HepG2 (cell line): ENCODE results near the gene RRAS. TPM values are rescaled to one million over a fixed set of nuclear protein-coding genes. Genes with fewer than 3 reads are reported as not detected.
A peak's percentile ranks its signal among the peaks of the same experiment; 100 is the strongest.

Experiments
- CENPT ChIP-seq: sonication (generic); formaldehyde crosslinking; IDR thresholded peaks from 2 replicates; pipeline ENCODE4 v1.8.0; 2022; ENCODE audit warnings: low read depth, mild to moderate bottlenecking, moderate library complexity, missing genetic modification reagents
- EHMT2 ChIP-seq: fragments of 200-600 bp; sonication (generic); IDR thresholded peaks from 2 replicates; pipeline ENCODE4 v1.7.0; 2017; ENCODE audit warnings: antibody characterized with exemption, low read depth, low read length, borderline replicate concordance
- ESRRA ChIP-seq: sonication (generic); formaldehyde crosslinking; IDR thresholded peaks from 2 replicates; pipeline ENCODE4 v1.5.1; 2020; ENCODE audit warnings: mild to moderate bottlenecking, low read depth, missing genetic modification reagents
- FOSL2 ChIP-seq: sonication (generic); formaldehyde crosslinking; IDR thresholded peaks from 2 replicates; pipeline ENCODE4 v1.4.0; 2020; ENCODE audit warnings: missing genetic modification reagents
- GABPA ChIP-seq, 2 experiments: IDR thresholded peaks; 2 replicates each; pipeline ENCODE4 v1.6.1; 2011 to 2016; ENCODE audit warnings: low read depth in 2 of 2, low read length in 1 of 2, missing biosample characterization in 1 of 2, missing genetic modification characterization in 1 of 2
- HNRNPL ChIP-seq: fragments of 200-400 bp; formaldehyde crosslinking; IDR thresholded peaks from 2 replicates; pipeline ENCODE4 v1.6.1; 2017; ENCODE audit warnings: mild to moderate bottlenecking, low read depth, low read length
- KDM2A ChIP-seq: sonication (generic); formaldehyde crosslinking; IDR thresholded peaks from 2 replicates; pipeline ENCODE4 v1.4.0; 2020; ENCODE audit warnings: low read depth, missing genetic modification reagents, borderline replicate concordance
- KLF15 ChIP-seq: sonication (generic); formaldehyde crosslinking; IDR thresholded peaks from 2 replicates; pipeline ENCODE4 v1.8.1; 2023; ENCODE audit warnings: borderline replicate concordance, mild to moderate bottlenecking, inconsistent platforms, missing genetic modification reagents, mixed read lengths
- POLR2G ChIP-seq: fragments of 200-400 bp; formaldehyde crosslinking; IDR thresholded peaks from 2 replicates; pipeline ENCODE4 v1.6.1; 2018; ENCODE audit warnings: mild to moderate bottlenecking, low read depth, low read length, moderate library complexity
- RARG ChIP-seq: sonication (generic); formaldehyde crosslinking; IDR thresholded peaks from 2 replicates; pipeline ENCODE4 v1.4.0; 2020; ENCODE audit warnings: low read depth, mild to moderate bottlenecking, missing genetic modification reagents
- SP140L ChIP-seq: sonication (generic); formaldehyde crosslinking; IDR thresholded peaks from 2 replicates; pipeline ENCODE4 v1.4.0; 2020; ENCODE audit warnings: missing genetic modification reagents, borderline replicate concordance
- ZFYVE20 ChIP-seq: sonication (generic); formaldehyde crosslinking; IDR thresholded peaks from 2 replicates; pipeline ENCODE4 v1.8.0; 2023; ENCODE audit warnings: low read depth, mild to moderate bottlenecking, moderate library complexity, missing genetic modification reagents, borderline replicate concordance
- ZNF101 ChIP-seq: sonication (generic); formaldehyde crosslinking; IDR thresholded peaks from 2 replicates; pipeline ENCODE4 v1.4.0; 2020; ENCODE audit warnings: mild to moderate bottlenecking, low read depth, missing genetic modification reagents, borderline replicate concordance
- ZNF3 ChIP-seq: IDR thresholded peaks from 2 replicates; pipeline ENCODE4 v1.7.0; 2017; ENCODE audit warnings: inconsistent platforms
- ZNF713 ChIP-seq: sonication (generic); formaldehyde crosslinking; IDR thresholded peaks from 2 replicates; pipeline ENCODE4 v1.4.0; 2020; ENCODE audit warnings: mild to moderate bottlenecking, missing genetic modification reagents
- ZNF816 ChIP-seq: sonication (generic); formaldehyde crosslinking; IDR thresholded peaks from 2 replicates; pipeline ENCODE4 v1.8.0; 2022; ENCODE audit warnings: missing genetic modification reagents, mild to moderate bottlenecking, borderline replicate concordance
- polyA plus RNA-seq, 8 experiments: library from polyadenylated mRNA; depleted of rRNA in 3 of 8; stranded (reverse) in 7 of 8; unstranded in 1 of 8; fragments of >200 nt; fragmentation: Illumina TruSeq in 4 of 8; extraction: Trizol in 4 of 8; gene quantifications; 2 replicates each; pipeline versions ENCODE4 v1.2.1 to v1.2.3, GENCODE V29; 2011 to 2016; ENCODE audit warnings: low read depth in 4 of 8, missing spikeins in 1 of 8, mixed read lengths in 1 of 8; ENCODE audit not compliant: insufficient read depth in 1 of 8
- total RNA-seq, 5 experiments: library from RNA; depleted of rRNA; stranded (reverse); fragments of >200 nt; fragmentation: Illumina TruSeq; extraction: Trizol; gene quantifications; 2 replicates each; pipeline ENCODE4 v1.2.3, GENCODE V29; 2016; ENCODE audit warnings: low read depth in 1 of 5
- TF ChIP-seq, protein P1 (sequence below): sonication (generic); formaldehyde crosslinking; IDR thresholded peaks from 2 replicates; pipeline ENCODE4 v1.9.0; 2022; ENCODE audit warnings: low read depth, missing genetic modification reagents
- TF ChIP-seq, protein P2 (sequence below): IDR thresholded peaks from 2 replicates; pipeline ENCODE4 v1.6.1; 2018; ENCODE audit warnings: missing genetic modification reagents
- TF ChIP-seq, protein P3 (sequence below): sonication (generic); formaldehyde crosslinking; IDR thresholded peaks from 2 replicates; pipeline ENCODE4 v1.4.0; 2020; ENCODE audit warnings: missing genetic modification reagents, mild to moderate bottlenecking, borderline replicate concordance
- TF ChIP-seq, protein P4 (sequence below), 2 experiments: fragments of 450-650 bp in 1 of 2; sonication (generic) in 1 of 2; formaldehyde crosslinking; IDR thresholded peaks; 2 replicates each; pipeline versions ENCODE4 v1.5.0 to v1.8.0; 2020 to 2022; ENCODE audit warnings: mild to moderate bottlenecking in 1 of 2, missing genetic modification reagents in 1 of 2
- TF ChIP-seq, protein P5 (sequence below): sonication (generic); formaldehyde crosslinking; IDR thresholded peaks from 2 replicates; pipeline ENCODE4 v1.4.0; 2020; ENCODE audit warnings: missing genetic modification reagents, borderline replicate concordance

Gene RRAS
- total and polyA plus RNA-seq, 2 of the 13 experiments (the other 11 are each of a cell fraction or from before 2014, with no cell fraction given), result 1.5 to 12.0 TPM

DNA sequence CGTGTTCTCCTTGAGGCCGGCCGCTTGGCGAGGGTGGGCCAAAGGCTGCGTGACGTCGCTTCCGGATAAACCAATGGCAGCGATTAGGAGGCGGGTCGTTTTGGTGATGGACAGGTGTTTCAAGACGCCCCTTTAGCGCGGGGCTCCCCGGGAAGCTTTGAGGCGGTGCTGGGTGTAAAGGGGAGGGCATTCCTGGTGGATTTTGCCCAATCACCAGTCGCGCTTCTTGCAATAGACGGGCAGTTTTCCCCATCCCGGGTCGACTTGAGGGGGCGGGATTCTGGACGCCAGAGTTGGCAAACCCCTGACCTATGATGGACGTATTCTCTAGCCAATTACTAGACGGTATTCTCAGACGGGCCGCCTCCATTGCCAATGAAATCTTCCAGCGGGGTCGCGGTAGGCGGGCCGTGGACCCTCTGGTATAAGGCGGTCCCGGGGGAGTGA is 36.9 kb upstream of the RRAS start (continued):
- TF ChIP-seq ESRRA (CRISPR knock-in tag) (no peak), KLF15 (CRISPR knock-in tag) (no peak), POLR2G (no peak), ZNF713 (CRISPR knock-in tag) (no peak), KDM2A (CRISPR knock-in tag) (no peak), CENPT (CRISPR knock-in tag) (no peak), ZFYVE20 (CRISPR knock-in tag) (no peak), ZNF3 (CRISPR knock-in tag) (no peak), EHMT2 (no peak), FOSL2 (CRISPR knock-in tag) (no peak), HNRNPL (no peak), ZNF816 (CRISPR knock-in tag) (no peak), GABPA (IDR thresholded peaks at IDR 0.05; ENCODE audit: low read depth, low read length) (no peak; the same call in 1 of the 2 replicates), GABPA (CRISPR knock-in tag; IDR thresholded peaks at IDR 0.05; ENCODE audit: low read depth) (peak; percentile 60), SP140L (CRISPR knock-in tag) (no peak), ZNF101 (CRISPR knock-in tag) (no peak), RARG (CRISPR knock-in tag) (no peak)
- TF ChIP-seq, protein P1, sequence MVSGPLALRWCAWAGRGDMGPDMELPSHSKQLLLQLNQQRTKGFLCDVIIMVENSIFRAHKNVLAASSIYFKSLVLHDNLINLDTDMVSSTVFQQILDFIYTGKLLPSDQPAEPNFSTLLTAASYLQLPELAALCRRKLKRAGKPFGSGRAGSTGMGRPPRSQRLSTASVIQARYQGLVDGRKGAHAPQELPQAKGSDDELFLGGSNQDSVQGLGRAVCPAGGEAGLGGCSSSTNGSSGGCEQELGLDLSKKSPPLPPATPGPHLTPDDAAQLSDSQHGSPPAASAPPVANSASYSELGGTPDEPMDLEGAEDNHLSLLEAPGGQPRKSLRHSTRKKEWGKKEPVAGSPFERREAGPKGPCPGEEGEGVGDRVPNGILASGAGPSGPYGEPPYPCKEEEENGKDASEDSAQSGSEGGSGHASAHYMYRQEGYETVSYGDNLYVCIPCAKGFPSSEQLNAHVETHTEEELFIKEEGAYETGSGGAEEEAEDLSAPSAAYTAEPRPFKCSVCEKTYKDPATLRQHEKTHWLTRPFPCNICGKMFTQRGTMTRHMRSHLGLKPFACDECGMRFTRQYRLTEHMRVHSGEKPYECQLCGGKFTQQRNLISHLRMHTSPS (CRISPR knock-in tag), result no peak
- TF ChIP-seq, protein P2, sequence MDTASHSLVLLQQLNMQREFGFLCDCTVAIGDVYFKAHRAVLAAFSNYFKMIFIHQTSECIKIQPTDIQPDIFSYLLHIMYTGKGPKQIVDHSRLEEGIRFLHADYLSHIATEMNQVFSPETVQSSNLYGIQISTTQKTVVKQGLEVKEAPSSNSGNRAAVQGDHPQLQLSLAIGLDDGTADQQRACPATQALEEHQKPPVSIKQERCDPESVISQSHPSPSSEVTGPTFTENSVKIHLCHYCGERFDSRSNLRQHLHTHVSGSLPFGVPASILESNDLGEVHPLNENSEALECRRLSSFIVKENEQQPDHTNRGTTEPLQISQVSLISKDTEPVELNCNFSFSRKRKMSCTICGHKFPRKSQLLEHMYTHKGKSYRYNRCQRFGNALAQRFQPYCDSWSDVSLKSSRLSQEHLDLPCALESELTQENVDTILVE, result no peak
- TF ChIP-seq, protein P3, sequence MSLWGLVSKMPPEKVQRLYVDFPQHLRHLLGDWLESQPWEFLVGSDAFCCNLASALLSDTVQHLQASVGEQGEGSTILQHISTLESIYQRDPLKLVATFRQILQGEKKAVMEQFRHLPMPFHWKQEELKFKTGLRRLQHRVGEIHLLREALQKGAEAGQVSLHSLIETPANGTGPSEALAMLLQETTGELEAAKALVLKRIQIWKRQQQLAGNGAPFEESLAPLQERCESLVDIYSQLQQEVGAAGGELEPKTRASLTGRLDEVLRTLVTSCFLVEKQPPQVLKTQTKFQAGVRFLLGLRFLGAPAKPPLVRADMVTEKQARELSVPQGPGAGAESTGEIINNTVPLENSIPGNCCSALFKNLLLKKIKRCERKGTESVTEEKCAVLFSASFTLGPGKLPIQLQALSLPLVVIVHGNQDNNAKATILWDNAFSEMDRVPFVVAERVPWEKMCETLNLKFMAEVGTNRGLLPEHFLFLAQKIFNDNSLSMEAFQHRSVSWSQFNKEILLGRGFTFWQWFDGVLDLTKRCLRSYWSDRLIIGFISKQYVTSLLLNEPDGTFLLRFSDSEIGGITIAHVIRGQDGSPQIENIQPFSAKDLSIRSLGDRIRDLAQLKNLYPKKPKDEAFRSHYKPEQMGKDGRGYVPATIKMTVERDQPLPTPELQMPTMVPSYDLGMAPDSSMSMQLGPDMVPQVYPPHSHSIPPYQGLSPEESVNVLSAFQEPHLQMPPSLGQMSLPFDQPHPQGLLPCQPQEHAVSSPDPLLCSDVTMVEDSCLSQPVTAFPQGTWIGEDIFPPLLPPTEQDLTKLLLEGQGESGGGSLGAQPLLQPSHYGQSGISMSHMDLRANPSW (CRISPR knock-in tag), result no peak
- TF ChIP-seq, protein P4, sequence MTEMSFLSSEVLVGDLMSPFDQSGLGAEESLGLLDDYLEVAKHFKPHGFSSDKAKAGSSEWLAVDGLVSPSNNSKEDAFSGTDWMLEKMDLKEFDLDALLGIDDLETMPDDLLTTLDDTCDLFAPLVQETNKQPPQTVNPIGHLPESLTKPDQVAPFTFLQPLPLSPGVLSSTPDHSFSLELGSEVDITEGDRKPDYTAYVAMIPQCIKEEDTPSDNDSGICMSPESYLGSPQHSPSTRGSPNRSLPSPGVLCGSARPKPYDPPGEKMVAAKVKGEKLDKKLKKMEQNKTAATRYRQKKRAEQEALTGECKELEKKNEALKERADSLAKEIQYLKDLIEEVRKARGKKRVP (CRISPR knock-in tag; IDR thresholded peaks at IDR 0.05), result no peak
- TF ChIP-seq, protein P5, sequence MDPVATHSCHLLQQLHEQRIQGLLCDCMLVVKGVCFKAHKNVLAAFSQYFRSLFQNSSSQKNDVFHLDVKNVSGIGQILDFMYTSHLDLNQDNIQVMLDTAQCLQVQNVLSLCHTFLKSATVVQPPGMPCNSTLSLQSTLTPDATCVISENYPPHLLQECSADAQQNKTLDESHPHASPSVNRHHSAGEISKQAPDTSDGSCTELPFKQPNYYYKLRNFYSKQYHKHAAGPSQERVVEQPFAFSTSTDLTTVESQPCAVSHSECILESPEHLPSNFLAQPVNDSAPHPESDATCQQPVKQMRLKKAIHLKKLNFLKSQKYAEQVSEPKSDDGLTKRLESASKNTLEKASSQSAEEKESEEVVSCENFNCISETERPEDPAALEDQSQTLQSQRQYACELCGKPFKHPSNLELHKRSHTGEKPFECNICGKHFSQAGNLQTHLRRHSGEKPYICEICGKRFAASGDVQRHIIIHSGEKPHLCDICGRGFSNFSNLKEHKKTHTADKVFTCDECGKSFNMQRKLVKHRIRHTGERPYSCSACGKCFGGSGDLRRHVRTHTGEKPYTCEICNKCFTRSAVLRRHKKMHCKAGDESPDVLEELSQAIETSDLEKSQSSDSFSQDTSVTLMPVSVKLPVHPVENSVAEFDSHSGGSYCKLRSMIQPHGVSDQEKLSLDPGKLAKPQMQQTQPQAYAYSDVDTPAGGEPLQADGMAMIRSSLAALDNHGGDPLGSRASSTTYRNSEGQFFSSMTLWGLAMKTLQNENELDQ (CRISPR knock-in tag), result no peak
